Activated CD4-positive, alpha-beta T cell treated with anti-CD3 and anti-CD28 coated beads, Interleukin-2, amount 50 U/mL, for 16 hours (primary cell): ENCODE measurements around the gene RFC3.

ENCODE experiments used
- DNase-seq: peaks from one replicate; pipeline ENCODE4 v3.0.0-alpha.2; 2020

The RFC3 gene

GRCh38 chr13:33869005-33869404 is 51.1 kb downstream of the RFC3 start:
- no peak for DNase-seq

GRCh38 chr13:33870046-33870668 is 52.2 kb downstream of the RFC3 start:
- no peak for DNase-seq

- DNase-seq = no peak
Measured at GRCh38 chr13:33871207-33872004, 53.5 kb downstream of the RFC3 start.

GRCh38 chr13:33872005-33872351 is 54.0 kb downstream of the RFC3 start:
- DNase-seq = no peak

GRCh38 chr13:33873251-33873908 is 55.4 kb downstream of the RFC3 start:
- DNase-seq = no peak

- DNase-seq = no peak
Measured at GRCh38 chr13:33874871-33875270, 56.9 kb downstream of the RFC3 start.

GRCh38 chr13:33875618-33876401 is 57.9 kb downstream of the RFC3 start:
- no peak for DNase-seq

- no peak for DNase-seq
Measured at GRCh38 chr13:33876716-33877394, 58.9 kb downstream of the RFC3 start.

- no peak for DNase-seq
Measured at GRCh38 chr13:33879118-33879517, 61.2 kb downstream of the RFC3 start.

GRCh38 chr13:33882804-33883203 is 64.9 kb downstream of the RFC3 start:
- no peak for DNase-seq

- no peak for DNase-seq
Measured at GRCh38 chr13:33884531-33885220, 66.7 kb downstream of the RFC3 start.
